Measurements from ENCODE around the gene METTL27.

DNA sequence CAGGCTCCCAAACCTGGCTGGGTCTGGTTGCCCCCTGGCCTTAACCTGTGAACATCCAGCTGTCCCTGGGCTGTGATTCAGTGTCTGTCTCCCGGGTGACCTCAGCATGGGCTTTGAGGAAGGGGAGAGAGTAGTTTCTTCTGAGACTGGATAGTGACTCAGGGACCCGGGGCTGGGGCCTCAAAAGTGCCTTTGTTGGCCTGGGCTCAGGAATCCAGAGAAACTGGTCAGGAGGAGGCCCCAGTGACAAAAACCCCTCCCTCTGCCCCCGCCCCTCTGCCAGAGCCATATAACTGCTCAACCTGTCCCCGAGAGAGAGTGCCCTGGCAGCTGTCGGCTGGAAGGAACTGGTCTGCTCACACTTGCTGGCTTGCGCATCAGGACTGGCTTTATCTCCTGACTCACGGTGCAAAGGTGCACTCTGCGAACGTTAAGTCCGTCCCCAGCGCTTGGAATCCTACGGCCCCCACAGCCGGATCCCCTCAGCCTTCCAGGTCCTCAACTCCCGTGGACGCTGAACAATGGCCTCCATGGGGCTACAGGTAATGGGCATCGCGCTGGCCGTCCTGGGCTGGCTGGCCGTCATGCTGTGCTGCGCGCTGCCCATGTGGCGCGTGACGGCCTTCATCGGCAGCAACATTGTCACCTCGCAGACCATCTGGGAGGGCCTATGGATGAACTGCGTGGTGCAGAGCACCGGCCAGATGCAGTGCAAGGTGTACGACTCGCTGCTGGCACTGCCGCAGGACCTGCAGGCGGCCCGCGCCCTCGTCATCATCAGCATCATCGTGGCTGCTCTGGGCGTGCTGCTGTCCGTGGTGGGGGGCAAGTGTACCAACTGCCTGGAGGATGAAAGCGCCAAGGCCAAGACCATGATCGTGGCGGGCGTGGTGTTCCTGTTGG lies 11.4 kb downstream of the METTL27 start, which contains the start of gene CLDN4:
- TF ChIP-seq EP300 (IDR thresholded peaks at IDR 0.05) (no peak), POLR2A (IDR thresholded peaks at IDR 0.05) (no peak)
- TF ChIP-seq, protein P1, sequence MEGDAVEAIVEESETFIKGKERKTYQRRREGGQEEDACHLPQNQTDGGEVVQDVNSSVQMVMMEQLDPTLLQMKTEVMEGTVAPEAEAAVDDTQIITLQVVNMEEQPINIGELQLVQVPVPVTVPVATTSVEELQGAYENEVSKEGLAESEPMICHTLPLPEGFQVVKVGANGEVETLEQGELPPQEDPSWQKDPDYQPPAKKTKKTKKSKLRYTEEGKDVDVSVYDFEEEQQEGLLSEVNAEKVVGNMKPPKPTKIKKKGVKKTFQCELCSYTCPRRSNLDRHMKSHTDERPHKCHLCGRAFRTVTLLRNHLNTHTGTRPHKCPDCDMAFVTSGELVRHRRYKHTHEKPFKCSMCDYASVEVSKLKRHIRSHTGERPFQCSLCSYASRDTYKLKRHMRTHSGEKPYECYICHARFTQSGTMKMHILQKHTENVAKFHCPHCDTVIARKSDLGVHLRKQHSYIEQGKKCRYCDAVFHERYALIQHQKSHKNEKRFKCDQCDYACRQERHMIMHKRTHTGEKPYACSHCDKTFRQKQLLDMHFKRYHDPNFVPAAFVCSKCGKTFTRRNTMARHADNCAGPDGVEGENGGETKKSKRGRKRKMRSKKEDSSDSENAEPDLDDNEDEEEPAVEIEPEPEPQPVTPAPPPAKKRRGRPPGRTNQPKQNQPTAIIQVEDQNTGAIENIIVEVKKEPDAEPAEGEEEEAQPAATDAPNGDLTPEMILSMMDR (IDR thresholded peaks at IDR 0.05) = no peak

All from gastroesophageal sphincter (tissue), 3 donors.